CD14-positive monocyte (primary cell): ENCODE results near the gene CD96. TPM values are rescaled to one million over a fixed set of nuclear protein-coding genes. Genes with fewer than 3 reads are reported as not detected.

Experiments used
- DNase-seq, 3 donors: peaks; one replicate each; pipeline ENCODE4 v3.0.0-alpha.2; 2011 to 2022
- H2AFZ ChIP-seq: 2 replicates; pipeline ENCODE4 v1.6.0; 2012; ENCODE audit warnings: mild to moderate bottlenecking, low read depth, low read length, inconsistent platforms; ENCODE audit not compliant: insufficient read depth, poor library complexity, severe bottlenecking
- H3K27ac ChIP-seq, 2 donors: 1 replicate in 1 of 2; 2 replicates in 1 of 2; pipeline ENCODE4 v1.5.1; 2012 to 2013; ENCODE audit warnings: low read length in 2 of 2, control low read depth in 1 of 2, inconsistent platforms in 1 of 2, low read depth in 1 of 2, mild to moderate bottlenecking in 1 of 2
- H3K27me3 ChIP-seq, 2 donors: one replicate each; pipeline versions ENCODE4 v1.6.0 to v1.6.1; 2011 to 2013; ENCODE audit warnings: low read length in 2 of 2; ENCODE audit not compliant: control insufficient read depth in 2 of 2, insufficient read depth in 2 of 2
- H3K36me3 ChIP-seq, 2 donors: replicated peaks in 1 of 2; 1 replicate in 1 of 2; 2 replicates in 1 of 2; pipeline versions ENCODE4 v1.5.1 to v1.6.1; 2012 to 2013; ENCODE audit warnings: low read length in 2 of 2, control low read depth in 1 of 2, inconsistent platforms in 1 of 2, mild to moderate bottlenecking in 1 of 2; ENCODE audit not compliant: insufficient read depth in 2 of 2, control insufficient read depth in 1 of 2
- H3K4me1 ChIP-seq, 2 donors: 1 replicate in 1 of 2; 2 replicates in 1 of 2; pipeline versions ENCODE4 v1.5.1 to v1.6.1; 2012 to 2013; ENCODE audit warnings: low read length in 2 of 2, control low read depth in 1 of 2, inconsistent platforms in 1 of 2, mild to moderate bottlenecking in 1 of 2, moderate library complexity in 1 of 2; ENCODE audit not compliant: insufficient read depth in 2 of 2, control insufficient read depth in 1 of 2
- H3K4me2 ChIP-seq: replicated peaks from 2 replicates; pipeline ENCODE3; 2012; ENCODE audit warnings: low read length, moderate library complexity, mild to moderate bottlenecking; ENCODE audit not compliant: poor library complexity, severe bottlenecking; ENCODE audit errors: extremely low read depth
- H3K4me3 ChIP-seq, 3 experiments: fragments of 200-600 bp in 1 of 3; sonication (generic) in 1 of 3; replicated peaks in 1 of 3; 1 replicate in 2 of 3; 2 replicates in 1 of 3; pipeline ENCODE4 v1.5.1; 2011 to 2013; ENCODE audit warnings: low read length in 3 of 3, mild to moderate bottlenecking in 3 of 3, control low read depth in 2 of 3, low read depth in 2 of 3, inconsistent platforms in 1 of 3, moderate library complexity in 1 of 3
- H3K79me2 ChIP-seq: 2 replicates; pipeline ENCODE4 v1.6.0; 2012; ENCODE audit warnings: mild to moderate bottlenecking, control low read depth, inconsistent platforms, low read length, moderate library complexity; ENCODE audit not compliant: insufficient read depth
- H3K9ac ChIP-seq: 2 replicates; pipeline ENCODE4 v1.6.0; 2017; ENCODE audit warnings: low read length, mild to moderate bottlenecking; ENCODE audit not compliant: insufficient read depth, poor library complexity, severe bottlenecking
- H3K9me3 ChIP-seq, 2 donors: replicated peaks in 1 of 2; 1 replicate in 1 of 2; 2 replicates in 1 of 2; pipeline versions ENCODE4 v1.5.1 to v1.6.1; 2012 to 2013; ENCODE audit warnings: low read length in 2 of 2, control low read depth in 1 of 2; ENCODE audit not compliant: control insufficient read depth in 1 of 2, insufficient read depth in 1 of 2
- H4K20me1 ChIP-seq: 2 replicates; pipeline ENCODE4 v1.6.0; 2012; ENCODE audit warnings: mild to moderate bottlenecking, low read length, control low read depth, moderate library complexity; ENCODE audit not compliant: insufficient read depth
- H3K27ac Mint-ChIP-seq, 7 donors: one replicate each; pipeline ENCODE4 v1.8.0; 2020; ENCODE audit warnings: mild to moderate bottlenecking in 7 of 7, mixed read lengths in 7 of 7, moderate library complexity in 6 of 7, inconsistent platforms in 2 of 7
- H3K27me3 Mint-ChIP-seq, 3 donors: one replicate each; pipeline ENCODE4 v1.8.0; 2021 to 2022; ENCODE audit warnings: low read depth in 3 of 3, mild to moderate bottlenecking in 3 of 3, mixed read lengths in 3 of 3, moderate library complexity in 3 of 3, inconsistent platforms in 1 of 3
- H3K36me3 Mint-ChIP-seq, 2 donors: one replicate each; pipeline ENCODE4 v1.8.0; 2020; ENCODE audit warnings: mixed read lengths in 2 of 2, inconsistent platforms in 1 of 2, mild to moderate bottlenecking in 1 of 2
- H3K4me1 Mint-ChIP-seq: one replicate; pipeline ENCODE4 v1.8.0; 2020; ENCODE audit warnings: mild to moderate bottlenecking, mixed read lengths
- H3K4me3 Mint-ChIP-seq, 2 donors: one replicate each; pipeline ENCODE4 v1.8.0; 2020; ENCODE audit warnings: mild to moderate bottlenecking in 2 of 2, mixed read lengths in 2 of 2, moderate library complexity in 1 of 2
- H3K9me3 Mint-ChIP-seq, 7 donors: one replicate each; pipeline ENCODE4 v1.8.0; 2020 to 2022; ENCODE audit warnings: mixed read lengths in 7 of 7, mild to moderate bottlenecking in 6 of 7, moderate library complexity in 6 of 7, inconsistent platforms in 2 of 7
- CTCF ChIP-seq: fragments of 200-600 bp; IDR thresholded peaks from one replicate; pipeline ENCODE4 v1.8.0; 2022; ENCODE audit warnings: antibody characterized with exemption, mild to moderate bottlenecking
- WGBS: methylation state at CpG from one replicate; pipeline ENCODE4 v1.1.5; 2013; ENCODE audit warnings: missing lambda C conversion rate; ENCODE audit not compliant: insufficient coverage; 5-methylcytosine and 5-hydroxymethylcytosine counted together
- intact Hi-C, 2 donors: fragments of 100-400 bp; cut with micrococcal nuclease; formaldehyde crosslinking; loops; one replicate each; pipeline versions ENCODE4 v1.15.0 to v1.15.1; 2023
- polyA plus RNA-seq, 3 donors: library from polyadenylated mRNA; depleted of rRNA in 1 of 3; unstranded in 2 of 3; stranded (reverse) in 1 of 3; fragments of 300-500 nt in 2 of 3; fragments of >200 nt in 1 of 3; fragmentation: Illumina TruSeq in 2 of 3; gene quantifications; 1 replicate in 2 of 3; 2 replicates in 1 of 3; pipeline ENCODE4 v1.2.3, GENCODE V29; 2012 to 2021

The CD96 gene
- polyA plus RNA-seq, 3 donors: 0.05 to 0.97 (median 0.33) TPM

- 83% methylated on average over 1 of the region's 1 CpG for WGBS
- H3K27ac Mint-ChIP-seq: no peak overlapping the region
Observed at GRCh38 chr3:111506435-111506834, 35.6 kb upstream of the CD96 start.

GRCh38 chr3:111509308-111509707, 32.7 kb upstream of the CD96 start:
- no peaks in the 10 kb centered on the region for H3K27me3 ChIP-seq
- no peaks in the 10 kb centered on the region for H3K4me1 Mint-ChIP-seq
- H3K4me3 ChIP-seq: no peak overlapping the region
- peaks cover 0 to 2% (median 0%) of the 10 kb centered on the region in 3 donors for H3K27me3 Mint-ChIP-seq
- no peaks in the 10 kb centered on the region for H3K4me1 ChIP-seq
- no peak for DNase-seq
- H3K36me3 Mint-ChIP-seq: no peaks in the 10 kb centered on the region
- no peak overlapping the region for H2AFZ ChIP-seq
- H3K9me3 ChIP-seq: no peaks in the 10 kb centered on the region
- no peaks in the 10 kb centered on the region for H3K36me3 ChIP-seq
- H3K4me2 ChIP-seq: no peak overlapping the region
- H3K9ac ChIP-seq: no peak overlapping the region
- no peak overlapping the region for H3K27ac Mint-ChIP-seq
- H3K79me2 ChIP-seq: no peaks in the 10 kb centered on the region
- no peak overlapping the region for H3K27ac ChIP-seq
- no peaks in the 10 kb centered on the region for H4K20me1 ChIP-seq
- intact Hi-C loops: no loop called here
- peaks cover 0 to 7% (median 3%) of the 10 kb centered on the region in 7 donors for H3K9me3 Mint-ChIP-seq
- WGBS: 92% methylated on average over 4 of the region's 4 CpGs
- no peak overlapping the region for H3K4me3 Mint-ChIP-seq
- no peak for TF ChIP-seq CTCF

More at GRCh38 chr3:111506435-111506834, 35.6 kb upstream of the CD96 start:
- no peaks in the 10 kb centered on the region for H3K4me1 Mint-ChIP-seq
- no peaks in the 10 kb centered on the region for H3K4me1 ChIP-seq
- H3K79me2 ChIP-seq: no peaks in the 10 kb centered on the region
- H3K9ac ChIP-seq: no peak overlapping the region
- H3K9me3 ChIP-seq: no peaks in the 10 kb centered on the region
- no peak for DNase-seq
- intact Hi-C loops: no loop called here
- peaks cover 0 to 7% (median 4%) of the 10 kb centered on the region in 7 donors for H3K9me3 Mint-ChIP-seq
- H3K4me3 Mint-ChIP-seq: no peak overlapping the region
- H3K4me3 ChIP-seq: no peak overlapping the region
- no peaks in the 10 kb centered on the region for H3K36me3 ChIP-seq
- no peak overlapping the region for H2AFZ ChIP-seq
- H4K20me1 ChIP-seq: no peaks in the 10 kb centered on the region
- H3K4me2 ChIP-seq: no peak overlapping the region
- TF ChIP-seq CTCF: no peak
- H3K27me3 Mint-ChIP-seq: peaks cover 0 to 2% (median 0%) of the 10 kb centered on the region in 3 donors
- no peak overlapping the region for H3K27ac ChIP-seq
- H3K27me3 ChIP-seq: no peaks in the 10 kb centered on the region
- H3K36me3 Mint-ChIP-seq: no peaks in the 10 kb centered on the region
